ENCODE measurements around the gene VWA8. TPM values are rescaled to one million over a fixed set of nuclear protein-coding genes. Genes with fewer than 3 reads are reported as not detected.
"Not testable (repeated sequence)": the region's sequence is repeated elsewhere in the genome, so short reads cannot be mapped to it uniquely, and the experiment has no call there.

Gene VWA8
- polyA plus RNA-seq, 3 donors, result 2.0 to 4.4 (median 3.4) TPM

DNA sequence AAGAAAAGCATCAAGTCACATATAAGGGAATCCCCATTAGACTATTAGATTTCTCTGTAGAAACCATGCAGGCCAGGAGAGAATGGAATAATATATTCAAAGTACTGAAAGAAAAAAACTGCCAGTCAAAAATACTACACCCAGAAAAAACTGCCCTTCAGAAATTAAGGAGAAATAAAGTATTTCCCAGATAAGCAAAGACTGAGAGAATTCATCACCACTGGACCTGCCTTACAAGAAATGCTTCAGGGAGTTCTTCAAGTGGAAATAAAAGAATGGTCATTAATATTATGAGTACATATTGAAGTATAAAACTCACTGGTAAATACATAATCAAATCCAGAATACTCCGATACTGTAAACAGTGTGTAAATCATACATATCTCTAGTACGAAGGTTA lies 35.9 kb downstream of the VWA8 start:
- no CpG with 5 or more reads among the region's 2 CpGs for WGBS (ENCODE audit: insufficient coverage)

DNA sequence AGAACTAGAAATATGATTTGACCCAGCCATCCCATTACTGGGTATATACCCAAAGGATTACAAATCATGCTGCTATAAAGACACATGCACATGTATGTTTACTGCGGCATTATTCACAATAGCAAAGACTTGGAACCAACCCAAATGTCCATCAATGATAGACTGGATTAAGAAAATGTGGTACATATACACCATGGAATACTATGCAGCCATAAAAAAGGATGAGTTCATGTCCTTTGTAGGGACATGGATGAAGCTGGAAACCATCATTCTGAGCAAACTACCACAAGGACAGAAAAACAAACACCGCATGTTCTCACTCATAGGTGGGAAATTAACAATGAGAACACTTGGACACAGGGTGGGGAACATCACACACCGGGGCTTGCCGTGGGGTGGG lies 38.0 kb downstream of the VWA8 start:
- H3K27me3 ChIP-seq (ENCODE audit: control insufficient read depth in 2 of 2, insufficient read depth in 2 of 2, low read length in 2 of 2); H2AFZ ChIP-seq (ENCODE audit: insufficient read depth, low read depth, low read length, poor library complexity, severe bottlenecking); H3K79me2 ChIP-seq (ENCODE audit: insufficient read depth, low read length); H3K4me3 ChIP-seq (replicated peaks in 1 of 3; ENCODE audit: low read depth in 2 of 3, low read length in 3 of 3); H3K36me3 ChIP-seq (replicated peaks in 1 of 2; ENCODE audit: control insufficient read depth in 1 of 2, insufficient read depth in 2 of 2, low read length in 2 of 2); H3K4me1 Mint-ChIP-seq; H3K27ac ChIP-seq (ENCODE audit: low read depth in 1 of 2, low read length in 2 of 2); H3K27ac Mint-ChIP-seq; H3K9ac ChIP-seq (ENCODE audit: insufficient read depth, low read length, poor library complexity, severe bottlenecking); H4K20me1 ChIP-seq (ENCODE audit: insufficient read depth, low read length); H3K4me1 ChIP-seq (ENCODE audit: control insufficient read depth in 1 of 2, insufficient read depth in 2 of 2, low read length in 2 of 2); DNase-seq; intact Hi-C loops (cut with micrococcal nuclease); H3K4me2 ChIP-seq (replicated peaks; ENCODE audit: extremely low read depth, low read length, poor library complexity, severe bottlenecking); H3K4me3 Mint-ChIP-seq; H3K27me3 Mint-ChIP-seq (ENCODE audit: low read depth in 3 of 3): not testable (repeated sequence)
- Mint-ChIP-seq H3K9me3 (peaks cover 12 to 38% (median 22%) of the 10 kb centered on the region in 7 donors), H3K36me3 (peaks cover 19 to 20% of the 10 kb centered on the region in 2 donors)
- WGBS (ENCODE audit: insufficient coverage), result no CpG with 5 or more reads among the region's 4 CpGs
- peaks cover 0 to 19% of the 10 kb centered on the region in 2 donors for H3K9me3 ChIP-seq (replicated peaks in 1 of 2; ENCODE audit: control insufficient read depth in 1 of 2, insufficient read depth in 1 of 2, low read length in 2 of 2)

More for the DNA sequence above, 35.9 kb downstream of the VWA8 start:
- Mint-ChIP-seq H3K27ac (no peak overlapping the region), H3K27me3 (ENCODE audit: low read depth in 3 of 3) (no peaks in the 10 kb centered on the region), H3K9me3 (peaks cover 12 to 38% (median 22%) of the 10 kb centered on the region in 7 donors), H3K4me3 (no peak overlapping the region), H3K4me1 (peaks cover 15% of the 10 kb centered on the region), H3K36me3 (peaks cover 19 to 21% of the 10 kb centered on the region in 2 donors)
- DNase-seq, result no peak
- Histone ChIP-seq H3K4me3 (replicated peaks in 1 of 3; ENCODE audit: low read depth in 2 of 3, low read length in 3 of 3) (no peak overlapping the region), H3K9ac (ENCODE audit: insufficient read depth, low read length, poor library complexity, severe bottlenecking) (no peak overlapping the region), H3K79me2 (ENCODE audit: insufficient read depth, low read length) (no peaks in the 10 kb centered on the region), H3K4me1 (ENCODE audit: control insufficient read depth in 1 of 2, insufficient read depth in 2 of 2, low read length in 2 of 2) (peaks cover 2 to 6% of the 10 kb centered on the region in 2 donors), H2AFZ (ENCODE audit: insufficient read depth, low read depth, low read length, poor library complexity, severe bottlenecking) (no peak overlapping the region), H3K36me3 (replicated peaks in 1 of 2; ENCODE audit: control insufficient read depth in 1 of 2, insufficient read depth in 2 of 2, low read length in 2 of 2) (peaks cover 0 to 10% of the 10 kb centered on the region in 2 donors), H3K27me3 (ENCODE audit: control insufficient read depth in 2 of 2, insufficient read depth in 2 of 2, low read length in 2 of 2) (no peaks in the 10 kb centered on the region), H3K4me2 (replicated peaks; ENCODE audit: extremely low read depth, low read length, poor library complexity, severe bottlenecking) (no peak overlapping the region), H4K20me1 (ENCODE audit: insufficient read depth, low read length) (no peaks in the 10 kb centered on the region), H3K27ac (ENCODE audit: low read depth in 1 of 2, low read length in 2 of 2) (no peak overlapping the region), H3K9me3 (replicated peaks in 1 of 2; ENCODE audit: control insufficient read depth in 1 of 2, insufficient read depth in 1 of 2, low read length in 2 of 2) (peaks cover 0 to 19% of the 10 kb centered on the region in 2 donors)
- TF ChIP-seq, protein P1, sequence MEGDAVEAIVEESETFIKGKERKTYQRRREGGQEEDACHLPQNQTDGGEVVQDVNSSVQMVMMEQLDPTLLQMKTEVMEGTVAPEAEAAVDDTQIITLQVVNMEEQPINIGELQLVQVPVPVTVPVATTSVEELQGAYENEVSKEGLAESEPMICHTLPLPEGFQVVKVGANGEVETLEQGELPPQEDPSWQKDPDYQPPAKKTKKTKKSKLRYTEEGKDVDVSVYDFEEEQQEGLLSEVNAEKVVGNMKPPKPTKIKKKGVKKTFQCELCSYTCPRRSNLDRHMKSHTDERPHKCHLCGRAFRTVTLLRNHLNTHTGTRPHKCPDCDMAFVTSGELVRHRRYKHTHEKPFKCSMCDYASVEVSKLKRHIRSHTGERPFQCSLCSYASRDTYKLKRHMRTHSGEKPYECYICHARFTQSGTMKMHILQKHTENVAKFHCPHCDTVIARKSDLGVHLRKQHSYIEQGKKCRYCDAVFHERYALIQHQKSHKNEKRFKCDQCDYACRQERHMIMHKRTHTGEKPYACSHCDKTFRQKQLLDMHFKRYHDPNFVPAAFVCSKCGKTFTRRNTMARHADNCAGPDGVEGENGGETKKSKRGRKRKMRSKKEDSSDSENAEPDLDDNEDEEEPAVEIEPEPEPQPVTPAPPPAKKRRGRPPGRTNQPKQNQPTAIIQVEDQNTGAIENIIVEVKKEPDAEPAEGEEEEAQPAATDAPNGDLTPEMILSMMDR (IDR thresholded peaks at IDR 0.05), result no peak
- intact Hi-C loops (cut with micrococcal nuclease), result no loop called here
